GM19328 (cell line): ENCODE measurements around the gene SPATA46.

ENCODE experiments used
- ATAC-seq: cut with Tn5 transposase; IDR thresholded peaks from one replicate; pipeline ENCODE4 v1.9.1; 2021; ENCODE audit warnings: mild to moderate bottlenecking, moderate library complexity; ENCODE audit not compliant: unreplicated experiment

SPATA46 gene

GRCh38 chr1:162375463-162375862 lies 1.2 kb downstream of the SPATA46 start:
- no peak for ATAC-seq

DNA sequence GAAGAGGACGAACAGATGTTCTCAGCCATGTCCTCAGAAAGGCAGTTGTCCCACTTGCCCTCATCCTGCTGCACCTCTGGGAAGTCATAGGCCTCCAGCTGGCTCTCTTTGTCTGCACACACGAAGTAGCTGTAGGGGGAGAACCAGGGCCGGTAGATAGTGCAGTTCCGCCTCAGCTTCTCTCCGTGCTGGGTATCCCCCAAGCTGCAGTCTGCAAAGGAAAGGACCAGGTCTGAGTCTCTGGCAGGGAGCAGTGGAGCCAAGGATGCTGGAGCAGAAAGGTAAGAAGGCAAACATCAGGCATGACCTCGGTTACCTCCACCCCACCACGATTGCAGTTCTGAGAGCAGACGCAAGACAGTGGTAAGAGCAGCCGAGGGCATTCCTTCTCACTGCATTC lies 2.2 kb downstream of the SPATA46 start:
- ATAC-seq: no peak

- no peak for ATAC-seq
Measured at GRCh38 chr1:162373541-162374260, 3.0 kb downstream of the SPATA46 start.

DNA sequence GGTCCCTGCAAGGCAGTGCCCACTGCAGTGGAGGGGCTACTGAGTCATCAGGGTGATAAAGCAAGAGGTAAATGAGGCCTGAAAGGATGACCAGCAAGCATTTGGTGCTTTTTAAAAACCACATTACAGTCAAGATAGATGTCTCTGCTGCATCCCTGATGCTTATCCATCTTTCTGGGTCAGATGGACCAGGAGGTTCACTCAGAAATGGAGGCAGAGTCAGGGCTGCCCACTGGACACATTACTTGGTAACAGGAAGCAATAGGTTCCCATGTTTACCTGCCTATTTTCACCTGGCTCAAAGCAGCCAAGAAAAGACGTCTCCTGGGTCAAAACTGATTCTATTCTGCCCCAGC lies 3.6 kb downstream of the SPATA46 start:
- ATAC-seq: no peak

- ATAC-seq: no peak
Measured at GRCh38 chr1:162372159-162373071, 4.2 kb downstream of the SPATA46 start.

DNA sequence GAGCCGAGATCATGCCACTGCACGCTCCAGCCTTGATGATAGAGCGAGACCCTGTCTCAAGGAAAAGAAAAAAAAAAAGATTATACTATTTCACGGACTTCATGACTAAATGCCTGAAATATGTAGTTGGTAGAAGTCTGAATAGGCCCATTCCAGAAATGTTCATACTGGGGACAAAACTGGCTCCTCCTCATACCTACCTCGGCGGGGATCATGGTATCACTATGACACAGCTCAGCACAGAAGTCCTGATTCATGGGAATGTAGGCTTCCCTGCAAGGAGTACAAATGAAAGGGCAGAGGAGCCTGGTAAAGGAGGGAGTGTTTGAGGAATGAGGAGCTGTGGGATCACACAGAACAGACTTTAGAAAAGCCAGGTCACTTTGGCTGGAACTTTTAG lies 5.0 kb downstream of the SPATA46 start:
- ATAC-seq: no peak

DNA sequence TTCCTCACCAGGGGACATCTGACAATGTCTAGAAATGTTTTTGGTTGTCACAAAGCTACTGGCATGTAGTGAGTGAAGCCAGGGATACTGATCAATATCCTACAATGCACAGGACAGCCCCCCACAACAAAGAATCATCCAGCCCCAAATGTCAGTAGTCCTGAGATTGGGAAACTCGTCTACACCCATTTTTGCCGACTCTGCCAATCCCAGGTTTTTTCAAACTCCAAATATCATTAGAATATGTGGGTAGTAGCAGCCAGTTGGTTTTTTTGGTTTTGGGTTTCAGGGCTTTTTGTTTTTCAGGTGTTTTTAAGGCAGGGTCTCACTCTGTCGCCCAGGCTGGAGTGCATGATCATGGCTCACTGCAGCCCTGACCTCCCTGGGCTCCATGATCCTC lies 5.9 kb downstream of the SPATA46 start:
- ATAC-seq: no peak

- no peak for ATAC-seq
Measured at GRCh38 chr1:162370161-162370560, 6.5 kb downstream of the SPATA46 start.

DNA sequence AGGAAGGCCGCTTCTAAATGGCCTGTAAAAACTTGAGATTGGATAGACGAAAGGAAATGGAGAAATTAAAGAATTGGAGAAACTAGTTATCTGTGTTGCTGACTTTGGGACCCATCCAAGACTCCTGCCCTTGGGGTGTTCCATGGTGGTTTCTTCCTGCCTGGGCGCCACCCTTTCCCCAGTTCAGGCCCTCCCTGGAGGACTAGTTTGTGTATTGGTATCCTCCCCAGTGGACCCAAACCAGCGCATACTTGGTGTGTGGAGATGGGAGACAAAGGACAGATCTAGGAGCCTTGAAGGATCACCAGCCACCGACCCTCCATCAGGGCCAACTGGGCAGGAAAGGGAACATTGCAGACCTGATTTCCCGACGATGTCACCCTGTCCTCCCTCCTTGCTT lies 7.1 kb downstream of the SPATA46 start:
- ATAC-seq: no peak

GRCh38 chr1:162368451-162368850 lies 8.2 kb downstream of the SPATA46 start:
- no peak for ATAC-seq

DNA sequence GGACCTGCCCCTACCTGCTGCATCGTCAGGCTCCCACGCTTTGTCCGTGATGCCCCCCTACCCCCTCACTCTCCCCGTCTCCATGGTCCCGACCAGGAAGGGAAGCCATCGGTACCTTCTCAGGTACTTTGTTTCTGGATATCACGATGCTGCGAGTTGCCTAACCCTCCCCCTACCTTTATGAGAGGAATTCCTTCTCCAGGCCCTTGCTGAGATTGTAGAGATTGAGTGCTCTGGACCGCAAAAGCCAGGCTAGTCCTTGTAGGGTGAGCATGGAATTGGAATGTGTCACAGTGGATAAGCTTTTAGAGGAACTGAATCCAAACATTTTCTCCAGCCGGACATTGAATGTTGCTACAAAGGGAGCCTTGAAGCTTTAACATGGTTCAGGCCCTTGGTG lies 8.9 kb downstream of the SPATA46 start:
- ATAC-seq: no peak

GRCh38 chr1:162367073-162367472 lies 9.6 kb downstream of the SPATA46 start:
- ATAC-seq: no peak

- no peak for ATAC-seq
Measured at GRCh38 chr1:162366671-162367070, 10.0 kb downstream of the SPATA46 start.

- no peak for ATAC-seq
Measured at GRCh38 chr1:162366149-162366548, 10.5 kb downstream of the SPATA46 start.

DNA sequence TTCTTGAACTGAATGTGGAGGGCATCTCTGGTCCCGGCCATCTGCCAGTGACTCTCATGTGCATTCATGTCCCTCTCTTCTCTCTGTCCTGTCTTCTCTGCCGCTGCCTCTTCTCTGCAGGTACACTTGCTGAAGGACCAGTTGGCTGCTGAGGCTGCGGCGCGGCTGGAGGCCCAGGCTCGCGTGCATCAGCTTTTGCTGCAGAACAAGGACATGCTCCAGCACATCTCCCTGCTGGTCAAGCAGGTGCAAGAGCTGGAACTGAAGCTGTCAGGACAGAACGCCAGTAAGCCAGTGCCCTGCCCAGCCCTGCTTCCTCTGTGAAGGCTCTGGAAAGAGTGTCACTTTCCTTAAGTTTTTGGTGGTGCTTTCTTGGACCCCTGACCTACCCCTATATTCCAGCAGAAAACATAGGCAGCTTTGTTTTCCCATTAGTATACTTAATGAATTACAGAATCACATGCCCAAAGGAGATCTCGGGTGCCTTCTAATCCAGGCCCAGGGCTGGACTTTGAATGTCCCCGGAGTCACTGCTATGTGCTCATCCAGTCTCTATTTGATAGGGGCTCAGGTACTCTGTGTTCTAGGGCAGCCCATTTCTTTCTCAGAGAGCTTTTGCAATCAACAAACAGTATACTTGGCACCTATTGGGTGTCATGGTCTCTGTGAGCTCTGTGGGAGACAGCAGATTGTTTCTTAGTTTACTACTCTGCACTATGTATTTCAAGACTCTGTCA lies 11.2 kb downstream of the SPATA46 start:
- ATAC-seq: no peak

DNA sequence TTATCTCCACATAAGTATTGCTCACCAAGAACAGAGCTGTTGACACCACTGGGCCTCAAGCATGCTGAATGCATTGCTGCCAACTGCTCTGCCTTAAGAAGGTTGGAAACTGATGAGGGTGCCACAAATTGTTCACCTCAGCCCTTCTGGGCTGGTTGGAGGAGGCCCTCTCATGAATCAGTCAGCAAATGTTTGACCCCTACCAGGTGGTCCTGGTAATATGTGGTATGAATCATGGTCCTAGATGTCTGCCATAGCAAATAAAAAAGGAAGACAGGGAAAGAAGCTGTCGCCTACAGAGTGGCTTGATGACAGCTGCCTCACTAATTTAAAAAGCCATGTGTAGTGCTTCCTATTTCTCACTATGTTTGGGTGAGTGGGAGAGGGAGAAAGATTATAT lies 12.2 kb downstream of the SPATA46 start:
- no peak for ATAC-seq

- ATAC-seq: no peak
Measured at GRCh38 chr1:162363823-162364222, 12.8 kb downstream of the SPATA46 start.

GRCh38 chr1:162361349-162361748 lies 15.3 kb downstream of the SPATA46 start:
- no peak for ATAC-seq

GRCh38 chr1:162360874-162361260 lies 15.8 kb downstream of the SPATA46 start:
- no peak for ATAC-seq

DNA sequence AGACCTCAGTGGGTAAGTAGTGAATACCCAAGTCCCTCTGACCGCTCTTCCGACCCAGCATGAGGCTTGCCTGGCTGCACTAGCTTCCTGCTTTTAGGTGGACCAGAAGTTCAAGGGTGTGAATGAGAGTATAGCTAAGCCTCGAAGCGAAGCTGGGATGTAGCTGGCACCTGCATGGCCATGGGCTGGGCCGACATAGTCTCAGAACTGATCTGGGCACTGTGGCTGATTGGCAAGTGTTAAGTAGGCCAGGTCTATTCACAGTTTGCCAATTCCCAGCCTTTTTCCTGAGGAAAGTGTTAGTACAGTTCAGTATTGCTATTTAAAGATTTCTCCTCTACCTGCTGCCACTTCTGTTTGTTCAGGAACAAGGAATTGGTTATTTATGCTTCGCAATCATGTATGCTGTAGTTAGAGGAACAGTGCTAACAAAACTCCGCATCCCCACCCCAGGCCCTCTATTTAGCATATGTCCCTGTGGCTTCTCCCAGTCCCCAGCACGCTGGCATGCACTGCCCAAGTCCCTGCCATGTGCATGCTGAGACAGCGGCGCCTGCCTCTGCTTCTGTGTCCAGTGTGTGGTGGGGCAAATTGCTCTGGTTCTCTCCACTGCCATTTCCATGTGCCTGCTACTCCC lies 16.3 kb downstream of the SPATA46 start:
- ATAC-seq: no peak
